H9 (cell line): ENCODE measurements around the gene DPYSL3. TPM values are rescaled to one million over a fixed set of nuclear protein-coding genes. Genes with fewer than 3 reads are reported as not detected.

ENCODE experiments used
- DNase-seq: peaks from one replicate; pipeline ENCODE4 v3.0.0-alpha.2; 2017
- H2AFZ ChIP-seq: one replicate; pipeline ENCODE4 v1.6.1; 2013; ENCODE audit warnings: mild to moderate bottlenecking, low read length, control low read depth, moderate library complexity
- H2AK5ac ChIP-seq: 2 replicates; pipeline ENCODE4 v1.6.1; 2013; ENCODE audit warnings: low read length, control low read depth, mixed read lengths; ENCODE audit not compliant: insufficient read length
- H2BK120ac ChIP-seq: one replicate; pipeline ENCODE4 v1.6.1; 2013; ENCODE audit warnings: low read depth, mild to moderate bottlenecking, low read length, control low read depth, inconsistent platforms; ENCODE audit not compliant: poor library complexity, severe bottlenecking
- H2BK12ac ChIP-seq: 2 replicates; pipeline ENCODE4 v1.6.1; 2013; ENCODE audit warnings: low read length, control low read depth, mixed read lengths, low read depth; ENCODE audit not compliant: insufficient read length
- H2BK15ac ChIP-seq: 2 replicates; pipeline ENCODE4 v1.6.1; 2013; ENCODE audit warnings: low read depth, low read length, control low read depth
- H2BK20ac ChIP-seq: one replicate; pipeline ENCODE4 v1.6.1; 2013; ENCODE audit warnings: low read depth, mild to moderate bottlenecking, low read length, control low read depth, inconsistent platforms; ENCODE audit not compliant: poor library complexity, severe bottlenecking
- H2BK5ac ChIP-seq: 2 replicates; pipeline ENCODE4 v1.6.1; 2013; ENCODE audit warnings: low read length, control low read depth, mixed read lengths; ENCODE audit not compliant: insufficient read length
- H3K14ac ChIP-seq: 2 replicates; pipeline ENCODE4 v1.6.1; 2013; ENCODE audit warnings: low read length, control low read depth; ENCODE audit not compliant: insufficient read depth
- H3K18ac ChIP-seq: 2 replicates; pipeline ENCODE4 v1.6.1; 2013; ENCODE audit warnings: low read depth, mild to moderate bottlenecking, mixed read lengths, low read length, control low read depth; ENCODE audit not compliant: insufficient read length
- H3K23ac ChIP-seq: 2 replicates; pipeline ENCODE4 v1.6.1; 2013; ENCODE audit warnings: low read length, control low read depth, mixed read lengths, low read depth; ENCODE audit not compliant: insufficient read length
- H3K23me2 ChIP-seq: 2 replicates; pipeline ENCODE4 v1.6.1; 2013; ENCODE audit warnings: low read depth, mild to moderate bottlenecking, mixed read lengths, low read length, control low read depth; ENCODE audit not compliant: insufficient read length, poor library complexity, severe bottlenecking
- H3K27ac ChIP-seq: 2 replicates; pipeline ENCODE4 v1.5.1; 2013; ENCODE audit warnings: low read length, control low read depth, mixed read lengths, low read depth; ENCODE audit not compliant: insufficient read length
- H3K27me3 ChIP-seq: 2 replicates; pipeline ENCODE4 v1.6.1; 2013; ENCODE audit warnings: low read length, control low read depth, inconsistent platforms; ENCODE audit not compliant: insufficient read depth
- H3K4ac ChIP-seq: 2 replicates; pipeline ENCODE4 v1.6.1; 2013; ENCODE audit warnings: low read depth, mild to moderate bottlenecking, control low read depth, inconsistent platforms, low read length, moderate library complexity
- H3K4me1 ChIP-seq: 2 replicates; pipeline ENCODE4 v1.6.1; 2013; ENCODE audit warnings: low read length, control low read depth, inconsistent platforms; ENCODE audit not compliant: insufficient read depth
- H3K4me2 ChIP-seq: 2 replicates; pipeline ENCODE4 v1.6.1; 2013; ENCODE audit warnings: low read length, control low read depth, mixed read lengths; ENCODE audit not compliant: insufficient read length, insufficient read depth
- H3K56ac ChIP-seq: 2 replicates; pipeline ENCODE4 v1.6.1; 2013; ENCODE audit warnings: low read depth, mild to moderate bottlenecking, mixed read lengths, low read length, control low read depth; ENCODE audit not compliant: insufficient read length
- H3K79me1 ChIP-seq: 2 replicates; pipeline ENCODE4 v1.6.1; 2013; ENCODE audit warnings: low read depth, mild to moderate bottlenecking, moderate library complexity, low read length, control low read depth, inconsistent platforms; ENCODE audit not compliant: insufficient read depth, poor library complexity, severe bottlenecking
- H3K79me2 ChIP-seq: 2 replicates; pipeline ENCODE4 v1.6.1; 2013; ENCODE audit warnings: low read length, control low read depth, inconsistent platforms; ENCODE audit not compliant: insufficient read depth
- H3K9ac ChIP-seq: 2 replicates; pipeline ENCODE4 v1.6.1; 2013; ENCODE audit warnings: low read length, control low read depth, mixed read lengths; ENCODE audit not compliant: insufficient read length; ENCODE audit errors: extremely low read depth
- H3K9me3 ChIP-seq: one replicate; pipeline ENCODE4 v1.6.1; 2013; ENCODE audit warnings: low read depth, low read length, inconsistent platforms; ENCODE audit not compliant: control insufficient read depth
- H3T11ph ChIP-seq: one replicate; pipeline ENCODE4 v1.6.1; 2013; ENCODE audit warnings: mild to moderate bottlenecking, low read length, control low read depth, inconsistent platforms
- H4K20me1 ChIP-seq: one replicate; pipeline ENCODE4 v1.6.1; 2013; ENCODE audit not compliant: control insufficient read depth, insufficient read length, insufficient read depth
- H4K5ac ChIP-seq: 2 replicates; pipeline ENCODE4 v1.6.1; 2013; ENCODE audit warnings: low read depth, mild to moderate bottlenecking, mixed read lengths, low read length, control low read depth; ENCODE audit not compliant: insufficient read length
- H4K8ac ChIP-seq: replicated peaks from 2 replicates; pipeline ENCODE4 v1.6.1; 2013; ENCODE audit warnings: low read length, control low read depth, mixed read lengths, low read depth; ENCODE audit not compliant: insufficient read length
- H4K91ac ChIP-seq: 2 replicates; pipeline ENCODE4 v1.6.1; 2013; ENCODE audit warnings: low read depth, mild to moderate bottlenecking, moderate library complexity, mixed read lengths, low read length, control low read depth; ENCODE audit not compliant: insufficient read length
- H3K27ac Mint-ChIP-seq, 3 experiments: 2 replicates in 2 of 3; 3 replicates in 1 of 3; pipeline ENCODE4 v1.8.0; 2020 to 2021; ENCODE audit warnings: mixed read lengths in 3 of 3, mild to moderate bottlenecking in 1 of 3, moderate library complexity in 1 of 3
- H3K27me3 Mint-ChIP-seq: 2 replicates; pipeline ENCODE4 v1.8.0; 2021; ENCODE audit warnings: low read depth, mild to moderate bottlenecking, moderate library complexity, mixed read lengths
- H3K36me3 Mint-ChIP-seq, 3 experiments: 2 replicates in 2 of 3; 3 replicates in 1 of 3; pipeline ENCODE4 v1.8.0; 2020 to 2021; ENCODE audit warnings: low read depth in 3 of 3, mixed read lengths in 3 of 3; ENCODE audit not compliant: insufficient read depth in 1 of 3
- H3K4me1 Mint-ChIP-seq, 2 experiments: 2 replicates each; pipeline ENCODE4 v1.8.0; 2020; ENCODE audit warnings: mixed read lengths in 2 of 2
- H3K4me3 Mint-ChIP-seq, 2 experiments: 2 replicates in 1 of 2; 3 replicates in 1 of 2; pipeline ENCODE4 v1.8.0; 2020 to 2021; ENCODE audit warnings: mild to moderate bottlenecking in 2 of 2, mixed read lengths in 2 of 2, moderate library complexity in 1 of 2
- H3K9me3 Mint-ChIP-seq, 2 experiments: 2 replicates in 1 of 2; 3 replicates in 1 of 2; pipeline ENCODE4 v1.8.0; 2020; ENCODE audit warnings: mild to moderate bottlenecking in 2 of 2, mixed read lengths in 2 of 2, moderate library complexity in 1 of 2
- CTCF ChIP-seq: fragments of 200-600 bp; sonication (generic); conservative IDR thresholded peaks from 3 replicates; pipeline ENCODE4 v1.8.0; 2021; ENCODE audit warnings: antibody characterized with exemption, mild to moderate bottlenecking
- whole genome bisulfite sequencing: extraction: QIAGEN DNeasy Blood & Tissue Kit; methylation state at CpG from one replicate; pipeline ENCODE4 v1.1.7; 2013; ENCODE audit warnings: missing lambda C conversion rate, low lambda C conversion rate, mixed read lengths; ENCODE audit not compliant: insufficient read length; ENCODE audit errors: extremely low coverage; 5-methylcytosine and 5-hydroxymethylcytosine counted together
- total RNA-seq: library from RNA; stranded (reverse); gene quantifications from 2 replicates; pipeline ENCODE4 v1.2.1, GENCODE V29; 2021

DPYSL3 gene
- total RNA-seq, 1 experiment from 2014 or later: 515 TPM

GRCh38 chr5:147437161-147437596 lies 72.7 kb downstream of the DPYSL3 start:
- no peaks in the 10 kb centered on the region for H3K27me3 ChIP-seq
- no peak overlapping the region for H3K4ac ChIP-seq
- Mint-ChIP-seq H3K27ac (peak overlapping the region in 2 of 3 experiments; percentile 22 to 75; a peak in 3 of 7 replicates), H3K27me3 (no peaks in the 10 kb centered on the region), H3K4me3 (no peak overlapping the region), H3K4me1 (peaks cover 79 to 85% of the 10 kb centered on the region in 2 experiments), H3K9me3 (no peaks in the 10 kb centered on the region), H3K36me3 (peaks cover 12 to 69% (median 53%) of the 10 kb centered on the region in 3 experiments; a peak in 6 of 7 replicates)
- no peak overlapping the region for H2BK12ac ChIP-seq
- H3K18ac ChIP-seq: no peak overlapping the region
- no peaks in the 10 kb centered on the region for H3K23me2 ChIP-seq
- H2BK120ac ChIP-seq: no peak overlapping the region
- H4K5ac ChIP-seq: no peak overlapping the region
- no peak overlapping the region for H3T11ph ChIP-seq
- no peak overlapping the region for H2AK5ac ChIP-seq
- no peak overlapping the region for H3K4me2 ChIP-seq
- no peak overlapping the region for H2BK5ac ChIP-seq
- H3K23ac ChIP-seq: no peak overlapping the region
- H3K56ac ChIP-seq: no peak overlapping the region
- no peak overlapping the region for H3K27ac ChIP-seq
- no peaks in the 10 kb centered on the region for H3K9me3 ChIP-seq
- H3K14ac ChIP-seq: no peak overlapping the region
- H3K79me2 ChIP-seq: peaks cover 56% of the 10 kb centered on the region
- DNase-seq: no peak
- no peak overlapping the region for H2BK20ac ChIP-seq
- H4K20me1 ChIP-seq: no peaks in the 10 kb centered on the region
- H2AFZ ChIP-seq: no peak overlapping the region
- H2BK15ac ChIP-seq: no peak overlapping the region
- peaks cover 11% of the 10 kb centered on the region for H3K79me1 ChIP-seq
- H3K9ac ChIP-seq: no peak overlapping the region
- H3K4me1 ChIP-seq: peaks cover 16% of the 10 kb centered on the region
- no peak overlapping the region for H4K91ac ChIP-seq
- WGBS: no CpG with 5 or more reads among the region's 6 CpGs
- no peak overlapping the region for H4K8ac ChIP-seq
- TF ChIP-seq CTCF: no peak
